Measurements from ENCODE around the gene ERC2.

DNA sequence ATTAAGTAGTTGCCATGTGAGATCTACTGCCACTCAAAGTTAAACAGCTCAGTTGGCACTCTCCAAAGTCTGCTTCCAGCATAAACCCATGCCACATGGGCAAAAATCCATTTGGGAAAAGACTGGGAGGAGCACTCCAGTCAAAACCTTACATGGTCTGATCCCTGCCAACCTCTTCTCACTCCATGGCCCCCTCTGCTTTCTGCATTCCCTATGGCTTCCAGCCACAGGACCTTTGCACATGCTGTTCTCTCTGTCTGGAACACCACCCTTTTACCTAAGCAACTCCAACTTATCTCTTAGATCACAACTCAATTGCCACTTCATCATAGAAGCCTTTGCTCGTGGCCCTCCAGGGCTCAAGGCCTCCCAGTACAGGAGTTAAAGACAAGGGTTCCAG, 910.7 kb downstream of the ERC2 start:
- TF ChIP-seq, protein P1, sequence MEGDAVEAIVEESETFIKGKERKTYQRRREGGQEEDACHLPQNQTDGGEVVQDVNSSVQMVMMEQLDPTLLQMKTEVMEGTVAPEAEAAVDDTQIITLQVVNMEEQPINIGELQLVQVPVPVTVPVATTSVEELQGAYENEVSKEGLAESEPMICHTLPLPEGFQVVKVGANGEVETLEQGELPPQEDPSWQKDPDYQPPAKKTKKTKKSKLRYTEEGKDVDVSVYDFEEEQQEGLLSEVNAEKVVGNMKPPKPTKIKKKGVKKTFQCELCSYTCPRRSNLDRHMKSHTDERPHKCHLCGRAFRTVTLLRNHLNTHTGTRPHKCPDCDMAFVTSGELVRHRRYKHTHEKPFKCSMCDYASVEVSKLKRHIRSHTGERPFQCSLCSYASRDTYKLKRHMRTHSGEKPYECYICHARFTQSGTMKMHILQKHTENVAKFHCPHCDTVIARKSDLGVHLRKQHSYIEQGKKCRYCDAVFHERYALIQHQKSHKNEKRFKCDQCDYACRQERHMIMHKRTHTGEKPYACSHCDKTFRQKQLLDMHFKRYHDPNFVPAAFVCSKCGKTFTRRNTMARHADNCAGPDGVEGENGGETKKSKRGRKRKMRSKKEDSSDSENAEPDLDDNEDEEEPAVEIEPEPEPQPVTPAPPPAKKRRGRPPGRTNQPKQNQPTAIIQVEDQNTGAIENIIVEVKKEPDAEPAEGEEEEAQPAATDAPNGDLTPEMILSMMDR (IDR thresholded peaks at IDR 0.05): no peak
- TF ChIP-seq POLR2A (IDR thresholded peaks at IDR 0.05): no peak

All from ovary (tissue), 3 donors.